Mesodermal cell (in vitro differentiated cells): Measurements from ENCODE around the gene CLEC18C.
A peak's percentile ranks its signal among the peaks of the same experiment; 100 is the strongest.
"Not testable (repeated sequence)": the region's sequence is repeated elsewhere in the genome, so short reads cannot be mapped to it uniquely, and the experiment has no call there.

Experiments used
- H3K27ac ChIP-seq: 2 replicates; pipeline ENCODE4 v1.7.0; 2013; ENCODE audit warnings: mild to moderate bottlenecking, low read depth, low read length, moderate library complexity; ENCODE audit not compliant: severe bottlenecking
- H3K36me3 ChIP-seq: 2 replicates; pipeline ENCODE4 v1.7.1; 2013; ENCODE audit warnings: mild to moderate bottlenecking, low read length, moderate library complexity; ENCODE audit not compliant: control insufficient read depth, insufficient read depth
- H3K4me1 ChIP-seq: one replicate; pipeline ENCODE4 v1.7.1; 2013; ENCODE audit warnings: mild to moderate bottlenecking, low read length; ENCODE audit not compliant: insufficient read depth, control insufficient read depth, poor library complexity, severe bottlenecking
- H3K4me3 ChIP-seq: 2 replicates; pipeline ENCODE4 v1.7.0; 2013; ENCODE audit warnings: low read length, control low read depth, mild to moderate bottlenecking; ENCODE audit not compliant: insufficient read depth, poor library complexity, severe bottlenecking; ENCODE audit errors: extremely low read depth
- H3K9me3 ChIP-seq: 2 replicates; pipeline ENCODE4 v1.7.1; 2013; ENCODE audit warnings: mild to moderate bottlenecking, low read length, moderate library complexity; ENCODE audit not compliant: control insufficient read depth
- WGBS, 2 experiments: methylation state at CpG; one replicate each; pipeline ENCODE4 v1.1.5; 2013; ENCODE audit warnings: missing lambda C conversion rate in 2 of 2; ENCODE audit not compliant: insufficient coverage in 2 of 2; 5-methylcytosine and 5-hydroxymethylcytosine counted together

Gene CLEC18C

GRCh38 chr16:70159355-70160348 lies 13.9 kb upstream of the CLEC18C start:
- Histone ChIP-seq H3K27ac (no peak overlapping the region), H3K36me3 (peaks cover 75% of the 10 kb centered on the region)
- 85% methylated on average over 9 of the region's 9 CpGs for WGBS, 2 experiments

GRCh38 chr16:70160388-70160787 lies 13.2 kb upstream of the CLEC18C start:
- H3K36me3 ChIP-seq, result peaks cover 67% of the 10 kb centered on the region
- no peak overlapping the region for H3K4me3 ChIP-seq
- WGBS, 2 experiments, result 91% methylated on average over 6 of the region's 6 CpGs
- H3K9me3 ChIP-seq, result no peaks in the 10 kb centered on the region
- H3K27ac ChIP-seq, result no peak overlapping the region
- H3K4me1 ChIP-seq, result peaks cover 21% of the 10 kb centered on the region

More at GRCh38 chr16:70159355-70160348, 13.9 kb upstream of the CLEC18C start:
- Histone ChIP-seq H3K4me3 (no peak overlapping the region), H3K4me1 (peaks cover 21% of the 10 kb centered on the region), H3K9me3 (no peaks in the 10 kb centered on the region)

GRCh38 chr16:70160821-70161220 lies 12.8 kb upstream of the CLEC18C start:
- peaks cover 20% of the 10 kb centered on the region for H3K4me1 ChIP-seq
- WGBS, 2 experiments, result 97 to 98% methylated on average over 6 of the region's 6 CpGs
- H3K27ac ChIP-seq, result no peak overlapping the region
- H3K9me3 ChIP-seq, result no peaks in the 10 kb centered on the region
- H3K4me3 ChIP-seq, result no peak overlapping the region
- peaks cover 63% of the 10 kb centered on the region for H3K36me3 ChIP-seq

- 94 to 96% methylated on average over 5 of the region's 6 CpGs for WGBS, 2 experiments
- H3K4me1 ChIP-seq, result peaks cover 15% of the 10 kb centered on the region
- no peak overlapping the region for H3K4me3 ChIP-seq
- H3K9me3 ChIP-seq, result no peaks in the 10 kb centered on the region
- peaks cover 58% of the 10 kb centered on the region for H3K36me3 ChIP-seq
- no peak overlapping the region for H3K27ac ChIP-seq
Measured at GRCh38 chr16:70161350-70161749, 12.2 kb upstream of the CLEC18C start.

- Histone ChIP-seq H3K9me3 (no peaks in the 10 kb centered on the region), H3K4me3 (no peak overlapping the region), H3K36me3 (peaks cover 51% of the 10 kb centered on the region), H3K27ac (no peak overlapping the region), H3K4me1 (peaks cover 14% of the 10 kb centered on the region)
- WGBS, 2 experiments, result 80 to 86% methylated on average over 7 of the region's 7 CpGs
Measured at GRCh38 chr16:70162041-70162451, 11.5 kb upstream of the CLEC18C start.

- 84 to 88% methylated on average over 10 of the region's 10 CpGs for WGBS, 2 experiments
- no peak overlapping the region for H3K27ac ChIP-seq
- peaks cover 14% of the 10 kb centered on the region for H3K4me1 ChIP-seq
- peaks cover 35% of the 10 kb centered on the region for H3K36me3 ChIP-seq
- no peak overlapping the region for H3K4me3 ChIP-seq
- H3K9me3 ChIP-seq, result no peaks in the 10 kb centered on the region
Measured at GRCh38 chr16:70163596-70163995, 10.0 kb upstream of the CLEC18C start.

GRCh38 chr16:70166688-70167087 lies 6.9 kb upstream of the CLEC18C start:
- peaks cover 11% of the 10 kb centered on the region for H3K4me1 ChIP-seq
- not testable (repeated sequence) for H3K4me3 ChIP-seq, H3K36me3 ChIP-seq, H3K9me3 ChIP-seq, H3K27ac ChIP-seq
- no CpG with 5 or more reads among the region's 10 CpGs for WGBS, 2 experiments

GRCh38 chr16:70173916-70174315 lies 329 bp downstream of the CLEC18C start:
- not testable (repeated sequence) for H3K4me3 ChIP-seq, H3K36me3 ChIP-seq, H3K9me3 ChIP-seq, H3K4me1 ChIP-seq, H3K27ac ChIP-seq
- WGBS, 2 experiments, result 80% methylated on average over 1 of the region's 15 CpGs; no CpG with 5 or more reads in 1 of the 2 experiments

GRCh38 chr16:70174387-70174932 lies 873 bp downstream of the CLEC18C start:
- H3K9me3 ChIP-seq, H3K4me1 ChIP-seq: not testable (repeated sequence)

GRCh38 chr16:70187858-70188607 lies 14.4 kb downstream of the CLEC18C start:
- peak overlapping the region; percentile 29 for H3K4me3 ChIP-seq
- not testable (repeated sequence) for H3K27ac ChIP-seq, H3K36me3 ChIP-seq, H3K4me1 ChIP-seq, H3K9me3 ChIP-seq
- no CpG with 5 or more reads among the region's 71 CpGs for WGBS, 2 experiments

More at GRCh38 chr16:70174387-70174932, 873 bp downstream of the CLEC18C start:
- not testable (repeated sequence) for H3K27ac ChIP-seq, H3K4me3 ChIP-seq, H3K36me3 ChIP-seq
- WGBS, 2 experiments, result no CpG with 5 or more reads among the region's 21 CpGs
